ENCODE results near the gene SH3GL2. TPM values are rescaled to one million over a fixed set of nuclear protein-coding genes. Genes with fewer than 3 reads are reported as not detected.

Gene SH3GL2
- total and polyA plus RNA-seq, 3 experiments from 2014 or later, result not detected

- ChIA-PET POLR2A (no interaction called here), CTCF (no interaction called here)
- no peak overlapping the region for H3K4me3 Mint-ChIP-seq
- no peak for DNase-seq
- H3K36me3 Mint-ChIP-seq, result no peaks in the 10 kb centered on the region
- H3K27ac Mint-ChIP-seq, result no peak overlapping the region
- H3K9me3 Mint-ChIP-seq, result peaks cover 10 to 42% (median 11%) of the 10 kb centered on the region in 5 donors
- no peaks in the 10 kb centered on the region for H3K4me1 ChIP-seq (ENCODE audit: insufficient read depth, low read length)
- H3K27me3 ChIP-seq (ENCODE audit: insufficient read depth, low read length, poor library complexity, severe bottlenecking), result no peaks in the 10 kb centered on the region
- no peaks in the 10 kb centered on the region for H3K4me1 Mint-ChIP-seq
- H3K27ac ChIP-seq (ENCODE audit: low read depth, low read length), result no peak overlapping the region
- H3K4me3 ChIP-seq (ENCODE audit: low read length), result no peak overlapping the region
- no peaks in the 10 kb centered on the region for H3K27me3 Mint-ChIP-seq
- H3K9me3 ChIP-seq (ENCODE audit: low read length), result peaks cover 7% of the 10 kb centered on the region
- no peaks in the 10 kb centered on the region for H3K36me3 ChIP-seq (ENCODE audit: insufficient read depth, low read length)
Measured at GRCh38 chr9:17725399-17726010, 146.6 kb downstream of the SH3GL2 start.

- no peak overlapping the region for H3K4me3 ChIP-seq (ENCODE audit: low read length)
- Mint-ChIP-seq H3K9me3 (peaks cover 10 to 45% (median 11%) of the 10 kb centered on the region in 5 donors), H3K4me1 (no peaks in the 10 kb centered on the region), H3K4me3 (no peak overlapping the region), H3K27ac (no peak overlapping the region), H3K27me3 (no peaks in the 10 kb centered on the region), H3K36me3 (no peaks in the 10 kb centered on the region)
- no peaks in the 10 kb centered on the region for H3K36me3 ChIP-seq (ENCODE audit: insufficient read depth, low read length)
- POLR2A ChIA-PET, result no interaction called here
- H3K27ac ChIP-seq (ENCODE audit: low read depth, low read length), result no peak overlapping the region
- no peaks in the 10 kb centered on the region for H3K4me1 ChIP-seq (ENCODE audit: insufficient read depth, low read length)
- peaks cover 7% of the 10 kb centered on the region for H3K9me3 ChIP-seq (ENCODE audit: low read length)
- H3K27me3 ChIP-seq (ENCODE audit: insufficient read depth, low read length, poor library complexity, severe bottlenecking), result no peaks in the 10 kb centered on the region
- no peak for DNase-seq
- CTCF ChIA-PET, result no interaction called here
Measured at GRCh38 chr9:17726298-17726697, 147.4 kb downstream of the SH3GL2 start.

GRCh38 chr9:17730899-17731298 is 152.0 kb downstream of the SH3GL2 start:
- Mint-ChIP-seq H3K9me3 (peaks cover 2 to 31% (median 13%) of the 10 kb centered on the region in 5 donors), H3K27me3 (no peaks in the 10 kb centered on the region), H3K4me1 (no peaks in the 10 kb centered on the region), H3K4me3 (no peak overlapping the region), H3K36me3 (no peaks in the 10 kb centered on the region), H3K27ac (no peak overlapping the region)
- POLR2A ChIA-PET, result no interaction called here
- Histone ChIP-seq H3K27me3 (ENCODE audit: insufficient read depth, low read length, poor library complexity, severe bottlenecking) (no peaks in the 10 kb centered on the region), H3K27ac (ENCODE audit: low read depth, low read length) (no peak overlapping the region), H3K36me3 (ENCODE audit: insufficient read depth, low read length) (no peaks in the 10 kb centered on the region), H3K4me3 (ENCODE audit: low read length) (no peak overlapping the region), H3K9me3 (ENCODE audit: low read length) (no peaks in the 10 kb centered on the region), H3K4me1 (ENCODE audit: insufficient read depth, low read length) (no peaks in the 10 kb centered on the region)
- CTCF ChIA-PET, result no interaction called here
- no peak for DNase-seq

- Histone ChIP-seq H3K27me3 (ENCODE audit: insufficient read depth, low read length, poor library complexity, severe bottlenecking) (no peaks in the 10 kb centered on the region), H3K36me3 (ENCODE audit: insufficient read depth, low read length) (no peaks in the 10 kb centered on the region), H3K27ac (ENCODE audit: low read depth, low read length) (no peak overlapping the region), H3K4me3 (ENCODE audit: low read length) (no peak overlapping the region), H3K4me1 (ENCODE audit: insufficient read depth, low read length) (no peaks in the 10 kb centered on the region), H3K9me3 (ENCODE audit: low read length) (no peaks in the 10 kb centered on the region)
- ChIA-PET CTCF (no interaction called here), POLR2A (no interaction called here)
- Mint-ChIP-seq H3K9me3 (peaks cover 2 to 31% (median 11%) of the 10 kb centered on the region in 5 donors), H3K4me1 (no peaks in the 10 kb centered on the region), H3K27me3 (no peaks in the 10 kb centered on the region), H3K4me3 (no peak overlapping the region), H3K27ac (no peak overlapping the region), H3K36me3 (no peaks in the 10 kb centered on the region)
- DNase-seq, result no peak
Measured at GRCh38 chr9:17731308-17731707, 152.4 kb downstream of the SH3GL2 start.

GRCh38 chr9:17734674-17735073 is 155.8 kb downstream of the SH3GL2 start:
- no peak overlapping the region for H3K27ac ChIP-seq (ENCODE audit: low read depth, low read length)
- no peaks in the 10 kb centered on the region for H3K36me3 ChIP-seq (ENCODE audit: insufficient read depth, low read length)
- no peak for DNase-seq
- Mint-ChIP-seq H3K4me1 (no peaks in the 10 kb centered on the region), H3K36me3 (no peaks in the 10 kb centered on the region), H3K27ac (no peak overlapping the region), H3K9me3 (peaks cover 8 to 25% (median 15%) of the 10 kb centered on the region in 5 donors), H3K4me3 (no peak overlapping the region), H3K27me3 (no peaks in the 10 kb centered on the region)
- no peaks in the 10 kb centered on the region for H3K27me3 ChIP-seq (ENCODE audit: insufficient read depth, low read length, poor library complexity, severe bottlenecking)
- ChIA-PET POLR2A (no interaction called here), CTCF (no interaction called here)
- no peak overlapping the region for H3K4me3 ChIP-seq (ENCODE audit: low read length)
- no peaks in the 10 kb centered on the region for H3K9me3 ChIP-seq (ENCODE audit: low read length)
- H3K4me1 ChIP-seq (ENCODE audit: insufficient read depth, low read length), result no peaks in the 10 kb centered on the region

GRCh38 chr9:17735859-17736258 is 157.0 kb downstream of the SH3GL2 start:
- Histone ChIP-seq H3K36me3 (ENCODE audit: insufficient read depth, low read length) (no peaks in the 10 kb centered on the region), H3K27me3 (ENCODE audit: insufficient read depth, low read length, poor library complexity, severe bottlenecking) (no peaks in the 10 kb centered on the region), H3K9me3 (ENCODE audit: low read length) (no peaks in the 10 kb centered on the region), H3K4me3 (ENCODE audit: low read length) (no peak overlapping the region), H3K4me1 (ENCODE audit: insufficient read depth, low read length) (no peaks in the 10 kb centered on the region), H3K27ac (ENCODE audit: low read depth, low read length) (no peak overlapping the region)
- ChIA-PET CTCF (no interaction called here), POLR2A (no interaction called here)
- H3K9me3 Mint-ChIP-seq, result peaks cover 8 to 18% (median 9%) of the 10 kb centered on the region in 5 donors
- no peaks in the 10 kb centered on the region for H3K36me3 Mint-ChIP-seq
- H3K27me3 Mint-ChIP-seq, result no peaks in the 10 kb centered on the region
- H3K4me3 Mint-ChIP-seq, result no peak overlapping the region
- no peaks in the 10 kb centered on the region for H3K4me1 Mint-ChIP-seq
- no peak for DNase-seq
- H3K27ac Mint-ChIP-seq, result no peak overlapping the region

GRCh38 chr9:17739022-17739421 is 160.2 kb downstream of the SH3GL2 start:
- H3K27ac ChIP-seq (ENCODE audit: low read depth, low read length), result no peak overlapping the region
- DNase-seq, result no peak
- ChIA-PET CTCF (no interaction called here), POLR2A (no interaction called here)
- no peaks in the 10 kb centered on the region for H3K9me3 ChIP-seq (ENCODE audit: low read length)
- Mint-ChIP-seq H3K36me3 (no peaks in the 10 kb centered on the region), H3K4me3 (no peak overlapping the region), H3K27me3 (no peaks in the 10 kb centered on the region), H3K9me3 (peaks cover 4 to 14% (median 8%) of the 10 kb centered on the region in 5 donors), H3K4me1 (no peaks in the 10 kb centered on the region), H3K27ac (no peak overlapping the region)
- no peaks in the 10 kb centered on the region for H3K27me3 ChIP-seq (ENCODE audit: insufficient read depth, low read length, poor library complexity, severe bottlenecking)
- H3K36me3 ChIP-seq (ENCODE audit: insufficient read depth, low read length), result no peaks in the 10 kb centered on the region
- no peak overlapping the region for H3K4me3 ChIP-seq (ENCODE audit: low read length)
- H3K4me1 ChIP-seq (ENCODE audit: insufficient read depth, low read length), result no peaks in the 10 kb centered on the region

- peaks cover 4 to 18% (median 8%) of the 10 kb centered on the region in 5 donors for H3K9me3 Mint-ChIP-seq
- CTCF ChIA-PET, result no interaction called here
- POLR2A ChIA-PET, result no interaction called here
- H3K27ac ChIP-seq (ENCODE audit: low read depth, low read length), result no peak overlapping the region
- H3K36me3 ChIP-seq (ENCODE audit: insufficient read depth, low read length), result no peaks in the 10 kb centered on the region
- no peak for DNase-seq
- H3K4me1 ChIP-seq (ENCODE audit: insufficient read depth, low read length), result no peaks in the 10 kb centered on the region
- no peaks in the 10 kb centered on the region for H3K36me3 Mint-ChIP-seq
- H3K4me1 Mint-ChIP-seq, result no peaks in the 10 kb centered on the region
- H3K4me3 Mint-ChIP-seq, result no peak overlapping the region
- H3K9me3 ChIP-seq (ENCODE audit: low read length), result no peaks in the 10 kb centered on the region
- H3K27me3 Mint-ChIP-seq, result no peaks in the 10 kb centered on the region
- no peaks in the 10 kb centered on the region for H3K27me3 ChIP-seq (ENCODE audit: insufficient read depth, low read length, poor library complexity, severe bottlenecking)
- H3K4me3 ChIP-seq (ENCODE audit: low read length), result no peak overlapping the region
- H3K27ac Mint-ChIP-seq, result no peak overlapping the region
Measured at GRCh38 chr9:17739736-17740135, 160.9 kb downstream of the SH3GL2 start.

- Mint-ChIP-seq H3K4me3 (no peak overlapping the region), H3K27me3 (no peaks in the 10 kb centered on the region), H3K4me1 (no peaks in the 10 kb centered on the region), H3K36me3 (no peaks in the 10 kb centered on the region), H3K9me3 (peaks cover 0 to 27% (median 8%) of the 10 kb centered on the region in 5 donors), H3K27ac (no peak overlapping the region)
- no peaks in the 10 kb centered on the region for H3K27me3 ChIP-seq (ENCODE audit: insufficient read depth, low read length, poor library complexity, severe bottlenecking)
- no peak for DNase-seq
- no peaks in the 10 kb centered on the region for H3K4me1 ChIP-seq (ENCODE audit: insufficient read depth, low read length)
- ChIA-PET CTCF (no interaction called here), POLR2A (no interaction called here)
- no peak overlapping the region for H3K27ac ChIP-seq (ENCODE audit: low read depth, low read length)
- H3K9me3 ChIP-seq (ENCODE audit: low read length), result no peaks in the 10 kb centered on the region
- H3K36me3 ChIP-seq (ENCODE audit: insufficient read depth, low read length), result no peaks in the 10 kb centered on the region
- H3K4me3 ChIP-seq (ENCODE audit: low read length), result no peak overlapping the region
Measured at GRCh38 chr9:17742067-17742466, 163.2 kb downstream of the SH3GL2 start.

All from CD8-positive, alpha-beta memory T cell (primary cell).